Osteoblast (primary cell): Measurements from ENCODE around the gene CREBZF. TPM values are rescaled to one million over a fixed set of nuclear protein-coding genes. Genes with fewer than 3 reads are reported as not detected.

Source experiments
- DNase-seq: peaks from one replicate; pipeline ENCODE4 v3.0.0; 2011; ENCODE audit warnings: low spot score, mixed read lengths; ENCODE audit not compliant: insufficient read length; ENCODE audit errors: missing footprints
- H2AFZ ChIP-seq: 2 replicates; pipeline ENCODE4 v1.6.0; 2011; ENCODE audit warnings: mild to moderate bottlenecking, low read length
- H3K27ac ChIP-seq: 2 replicates; pipeline ENCODE4 v1.5.1; 2011; ENCODE audit warnings: mild to moderate bottlenecking, low read depth, low read length, moderate library complexity
- H3K27me3 ChIP-seq: 2 replicates; pipeline ENCODE4 v1.6.0; 2012; ENCODE audit warnings: mild to moderate bottlenecking, control low read depth, inconsistent platforms, low read length, moderate library complexity; ENCODE audit not compliant: insufficient read depth
- H3K36me3 ChIP-seq: 2 replicates; pipeline ENCODE4 v1.5.1; 2011; ENCODE audit warnings: mild to moderate bottlenecking, low read length, control low read depth, moderate library complexity; ENCODE audit not compliant: insufficient read depth
- H3K4me1 ChIP-seq: 2 replicates; pipeline ENCODE4 v1.5.1; 2011; ENCODE audit warnings: mild to moderate bottlenecking, low read length, control low read depth, moderate library complexity; ENCODE audit not compliant: insufficient read depth
- H3K4me2 ChIP-seq: 2 replicates; pipeline ENCODE4 v1.6.0; 2011; ENCODE audit warnings: mild to moderate bottlenecking, low read length; ENCODE audit not compliant: insufficient read depth
- H3K4me3 ChIP-seq: fragments of 200-600 bp; sonication (generic); 3 replicates; pipeline ENCODE4 v1.5.1; 2012; ENCODE audit warnings: mild to moderate bottlenecking, low read length, inconsistent platforms; ENCODE audit not compliant: insufficient read depth
- H3K79me2 ChIP-seq: 2 replicates; pipeline ENCODE4 v1.6.0; 2012; ENCODE audit warnings: mild to moderate bottlenecking, low read length, control low read depth, inconsistent platforms; ENCODE audit not compliant: insufficient read depth
- H3K9me3 ChIP-seq: 2 replicates; pipeline ENCODE4 v1.5.1; 2011; ENCODE audit warnings: low read depth, low read length, control low read depth
- H4K20me1 ChIP-seq: 2 replicates; pipeline ENCODE4 v1.6.0; 2012; ENCODE audit warnings: mild to moderate bottlenecking, low read length, control low read depth; ENCODE audit not compliant: insufficient read depth
- CTCF ChIP-seq: IDR thresholded peaks from 2 replicates; pipeline ENCODE4 v1.5.1; 2011; ENCODE audit warnings: mild to moderate bottlenecking, low read depth, low read length, moderate library complexity; ENCODE audit errors: extremely low read depth
- total RNA-seq: library from RNA; depleted of rRNA; stranded (reverse); fragments of >200 nt; gene quantifications from 2 replicates; pipeline ENCODE4 v1.2.3, GENCODE V29; 2012

CREBZF gene
- total RNA-seq, 1 donor: 49.2 TPM

DNA sequence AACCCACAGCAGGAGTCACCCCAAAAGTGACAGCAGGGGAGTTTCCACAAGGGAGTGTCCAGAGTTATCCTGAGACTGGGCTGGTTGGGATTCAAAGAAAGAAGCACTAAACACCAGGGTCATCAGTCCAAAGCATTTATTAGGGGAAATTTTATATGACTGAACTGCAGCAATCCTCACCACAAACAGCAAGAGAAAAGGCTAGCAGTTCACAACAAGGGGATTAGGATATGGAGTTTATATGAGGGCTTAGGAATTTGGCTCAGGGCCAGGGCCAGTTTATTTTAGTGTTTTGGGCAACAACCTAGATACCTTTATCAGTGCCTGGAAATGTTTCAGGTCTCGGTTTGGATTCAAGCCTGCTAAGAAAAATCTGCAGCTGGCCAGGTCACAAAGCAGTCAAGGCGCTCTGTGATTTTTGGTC, 21.7 kb downstream of the CREBZF start:
- no peaks in the 10 kb centered on the region for H4K20me1 ChIP-seq
- no peak for TF ChIP-seq CTCF
- DNase-seq: no peak

GRCh38 chr11:85634747-85635146, 30.2 kb downstream of the CREBZF start:
- H3K4me2 ChIP-seq: no peak overlapping the region
- H3K27me3 ChIP-seq: no peaks in the 10 kb centered on the region
- no peaks in the 10 kb centered on the region for H4K20me1 ChIP-seq
- TF ChIP-seq CTCF: no peak
- no peaks in the 10 kb centered on the region for H3K9me3 ChIP-seq
- peaks cover 19% of the 10 kb centered on the region for H3K36me3 ChIP-seq
- peaks cover 3% of the 10 kb centered on the region for H3K4me1 ChIP-seq
- no peak overlapping the region for H2AFZ ChIP-seq
- no peak overlapping the region for H3K4me3 ChIP-seq
- no peak for DNase-seq
- H3K79me2 ChIP-seq: peaks cover 29% of the 10 kb centered on the region
- no peak overlapping the region for H3K27ac ChIP-seq

More for the DNA sequence above, 21.7 kb downstream of the CREBZF start:
- H3K27me3 ChIP-seq: peaks cover 10% of the 10 kb centered on the region
- H3K4me2 ChIP-seq: no peak overlapping the region
- no peak overlapping the region for H3K27ac ChIP-seq
- no peaks in the 10 kb centered on the region for H3K9me3 ChIP-seq
- no peak overlapping the region for H2AFZ ChIP-seq
- no peak overlapping the region for H3K4me3 ChIP-seq
- peaks cover 8% of the 10 kb centered on the region for H3K4me1 ChIP-seq
- H3K36me3 ChIP-seq: no peaks in the 10 kb centered on the region
- H3K79me2 ChIP-seq: peaks cover 7% of the 10 kb centered on the region

DNA sequence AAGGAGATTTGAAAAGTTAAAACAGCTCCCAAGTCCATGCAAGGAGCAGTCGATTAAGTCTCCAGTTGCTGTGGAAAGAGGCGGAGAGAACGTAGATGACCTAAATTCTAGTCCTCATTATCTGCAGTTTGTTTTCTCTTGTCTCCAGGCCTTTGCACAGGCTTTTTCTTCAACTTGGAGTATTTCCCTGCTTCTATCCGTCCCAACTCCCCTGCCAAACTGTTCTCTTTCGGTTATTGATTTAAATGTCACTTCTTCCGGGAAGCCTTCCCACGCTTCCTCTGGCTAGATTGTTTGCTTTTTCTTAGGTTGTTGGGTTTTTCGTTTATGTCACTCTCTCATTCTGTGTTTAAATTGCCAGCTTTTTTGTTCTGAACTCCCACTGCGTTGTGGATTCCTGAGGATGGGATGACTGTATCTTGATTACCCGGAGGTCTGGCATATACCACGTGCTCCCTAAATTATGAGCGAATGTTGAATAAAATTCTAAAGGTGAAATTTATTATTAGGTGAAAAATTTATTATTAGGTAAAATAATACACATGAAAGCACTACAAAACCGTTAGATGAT, 36.1 kb downstream of the CREBZF start:
- Histone ChIP-seq H3K4me3 (peak overlapping the region; percentile 75), H3K27me3 (no peaks in the 10 kb centered on the region), H3K79me2 (peaks cover 39% of the 10 kb centered on the region), H3K36me3 (peaks cover 4% of the 10 kb centered on the region), H3K4me2 (peak overlapping the region; percentile 89), H2AFZ (peak overlapping the region; percentile 78), H3K27ac (peak overlapping the region; percentile 33), H4K20me1 (no peaks in the 10 kb centered on the region), H3K9me3 (no peaks in the 10 kb centered on the region), H3K4me1 (peaks cover 14% of the 10 kb centered on the region)
- TF ChIP-seq CTCF: no peak
- no peak for DNase-seq

GRCh38 chr11:85627998-85628770, 36.7 kb downstream of the CREBZF start, which contains the start of gene TMEM126B:
TSS of gene TMEM126B (plus strand) at chr11:85628593. CDS start at chr11:85628608, 15 bp downstream.
- peak within 1 kb of the TSS; percentile 75 for H3K4me3 ChIP-seq
- peak within 1 kb of the TSS; percentile 52 for H3K27ac ChIP-seq
- H2AFZ ChIP-seq: peak within 1 kb of the TSS; percentile 97
- TF ChIP-seq CTCF: no peak
- H3K4me1 ChIP-seq: peaks cover 14% of the 10 kb centered on the region
- H3K79me2 ChIP-seq: peaks cover 39% of the 10 kb centered on the region
- no peaks in the 10 kb centered on the region for H3K9me3 ChIP-seq
- H3K27me3 ChIP-seq: no peaks in the 10 kb centered on the region
- peak; percentile 88 for DNase-seq
- peak within 1 kb of the TSS; percentile 94 for H3K4me2 ChIP-seq
- peaks cover 4% of the 10 kb centered on the region for H3K36me3 ChIP-seq
- H4K20me1 ChIP-seq: no peaks in the 10 kb centered on the region
